IMR-90 (cell line): ENCODE results near the gene RBFOX2.

Experiments
- CEBPB ChIP-seq: IDR thresholded peaks from 2 replicates; pipeline ENCODE4 v1.6.1; 2012; ENCODE audit warnings: low read depth, low read length, improper control_type of control experiment
- CHD1 ChIP-seq: IDR thresholded peaks from 2 replicates; pipeline ENCODE4 v1.6.1; 2012; ENCODE audit warnings: low read depth, low read length, improper control_type of control experiment
- MXI1 ChIP-seq: IDR thresholded peaks from 2 replicates; pipeline ENCODE4 v1.6.1; 2012; ENCODE audit warnings: low read depth, mild to moderate bottlenecking, low read length, moderate library complexity, borderline replicate concordance
- POLR2A ChIP-seq: IDR thresholded peaks from 2 replicates; pipeline ENCODE4 v1.6.1; 2012; ENCODE audit warnings: mild to moderate bottlenecking, low read depth, low read length
- RAD21 ChIP-seq: IDR thresholded peaks from 2 replicates; pipeline ENCODE4 v1.6.1; 2012; ENCODE audit warnings: low read length, improper control_type of control experiment
- TF ChIP-seq, protein P1 (sequence below): conservative IDR thresholded peaks from 2 replicates; pipeline ENCODE4 v1.5.1; 2012; ENCODE audit warnings: mild to moderate bottlenecking, low read depth, low read length, improper control_type of control experiment

DNA sequence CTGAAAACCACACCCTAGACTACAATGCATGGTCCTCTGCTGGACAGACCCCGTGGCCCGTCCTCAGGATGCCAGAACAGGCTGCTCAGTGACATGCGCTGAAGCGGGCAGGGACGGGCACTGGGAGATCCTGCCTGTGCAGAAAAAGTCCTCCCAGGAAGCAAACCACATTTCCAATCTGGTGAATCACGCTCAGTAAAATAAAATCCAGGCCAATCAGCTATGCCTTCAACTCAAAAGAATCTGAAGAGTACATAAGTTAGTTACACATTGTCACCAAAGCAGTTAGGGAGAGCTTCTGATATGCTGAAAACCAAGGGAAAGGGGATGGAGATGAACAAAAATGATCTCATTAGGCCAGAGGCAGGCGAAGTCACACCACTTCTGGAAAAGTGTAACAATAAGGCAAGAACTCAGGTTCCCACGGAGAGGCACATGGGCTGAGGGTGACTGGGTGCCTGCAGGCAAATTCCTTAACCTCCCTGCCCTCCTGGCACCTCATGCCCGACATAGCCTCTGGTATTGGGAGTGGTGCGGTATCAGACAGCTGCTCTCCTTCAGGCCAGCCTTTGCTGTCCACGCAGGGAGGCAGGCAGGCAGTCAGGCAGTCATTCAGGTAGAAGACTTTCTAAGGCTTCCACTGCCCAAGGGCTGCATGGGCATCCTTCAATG, 244.5 kb downstream of the RBFOX2 start:
- TF ChIP-seq CHD1: no peak
- TF ChIP-seq POLR2A: no peak
- TF ChIP-seq, protein P1, sequence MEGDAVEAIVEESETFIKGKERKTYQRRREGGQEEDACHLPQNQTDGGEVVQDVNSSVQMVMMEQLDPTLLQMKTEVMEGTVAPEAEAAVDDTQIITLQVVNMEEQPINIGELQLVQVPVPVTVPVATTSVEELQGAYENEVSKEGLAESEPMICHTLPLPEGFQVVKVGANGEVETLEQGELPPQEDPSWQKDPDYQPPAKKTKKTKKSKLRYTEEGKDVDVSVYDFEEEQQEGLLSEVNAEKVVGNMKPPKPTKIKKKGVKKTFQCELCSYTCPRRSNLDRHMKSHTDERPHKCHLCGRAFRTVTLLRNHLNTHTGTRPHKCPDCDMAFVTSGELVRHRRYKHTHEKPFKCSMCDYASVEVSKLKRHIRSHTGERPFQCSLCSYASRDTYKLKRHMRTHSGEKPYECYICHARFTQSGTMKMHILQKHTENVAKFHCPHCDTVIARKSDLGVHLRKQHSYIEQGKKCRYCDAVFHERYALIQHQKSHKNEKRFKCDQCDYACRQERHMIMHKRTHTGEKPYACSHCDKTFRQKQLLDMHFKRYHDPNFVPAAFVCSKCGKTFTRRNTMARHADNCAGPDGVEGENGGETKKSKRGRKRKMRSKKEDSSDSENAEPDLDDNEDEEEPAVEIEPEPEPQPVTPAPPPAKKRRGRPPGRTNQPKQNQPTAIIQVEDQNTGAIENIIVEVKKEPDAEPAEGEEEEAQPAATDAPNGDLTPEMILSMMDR: no peak
- no peak for TF ChIP-seq MXI1
- TF ChIP-seq RAD21: no peak
- no peak for TF ChIP-seq CEBPB
